NCI-H2029 treated with DMSO at 0.1 percent for 48 hours (cell line): ENCODE measurements around the gene C2CD3.

Source experiments
- DNase-seq: peaks from one replicate; lab custom pipeline; 2025; lab: John Stamatoyannopoulos, UW

C2CD3 gene, protein sequence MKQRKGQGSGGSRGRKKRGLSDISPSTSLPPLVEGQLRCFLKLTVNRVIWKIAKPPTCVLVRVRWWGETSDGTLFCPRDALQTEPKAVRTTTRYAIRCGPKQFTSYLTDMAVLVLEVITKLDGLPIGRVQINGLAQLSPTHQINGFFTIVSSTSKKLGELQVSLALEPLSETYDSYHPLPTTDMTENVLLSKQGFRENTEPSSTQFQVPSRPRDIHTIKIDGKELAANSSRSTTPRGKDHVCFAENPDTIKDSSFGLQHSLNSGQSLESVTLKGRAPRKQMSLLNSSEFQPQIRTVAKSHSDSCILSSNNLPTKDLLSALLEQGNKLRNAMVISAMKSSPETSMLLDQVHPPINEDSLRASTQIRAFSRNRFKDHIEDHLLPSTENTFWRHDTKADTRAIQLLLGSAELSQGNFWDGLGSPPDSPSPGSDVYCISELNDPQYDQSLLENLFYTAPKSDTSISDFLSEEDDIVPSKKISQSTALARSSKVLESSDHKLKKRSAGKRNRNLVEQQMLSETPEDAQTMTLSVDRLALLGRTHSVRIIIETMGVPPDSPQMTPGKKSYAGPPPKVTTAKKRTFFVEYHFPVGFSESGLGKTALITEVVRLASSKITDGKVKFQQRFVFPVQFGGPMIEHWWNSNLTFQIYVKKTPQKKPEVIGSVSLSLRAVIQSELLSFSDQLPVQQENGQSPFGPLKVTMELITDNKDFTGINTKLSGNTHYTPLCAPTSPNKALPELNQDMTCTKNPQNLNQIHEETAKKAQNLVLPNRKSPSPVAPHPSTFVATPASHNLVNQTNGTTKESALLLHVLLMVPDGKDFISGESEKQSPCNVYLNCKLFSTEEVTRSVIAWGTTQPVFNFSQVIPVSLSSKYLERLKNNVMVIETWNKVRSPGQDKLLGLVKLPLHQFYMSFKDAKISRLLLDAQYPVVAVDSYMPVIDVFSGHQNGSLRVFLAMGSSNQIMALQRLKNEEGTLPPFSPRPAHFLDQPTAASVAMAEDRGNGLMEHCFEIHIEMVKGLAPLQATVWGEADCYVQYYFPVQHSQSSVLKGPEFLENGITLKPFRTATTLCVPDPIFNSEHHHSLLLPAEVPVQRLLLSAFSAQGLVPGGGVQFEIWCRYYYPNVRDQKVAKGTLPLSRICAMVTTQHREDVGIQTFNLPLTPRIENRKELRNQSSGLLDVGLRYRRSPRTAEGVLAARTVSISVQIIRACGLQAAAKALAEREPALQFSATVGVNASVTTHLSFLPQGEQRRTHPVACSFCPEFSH (N-terminal part only)

DNA sequence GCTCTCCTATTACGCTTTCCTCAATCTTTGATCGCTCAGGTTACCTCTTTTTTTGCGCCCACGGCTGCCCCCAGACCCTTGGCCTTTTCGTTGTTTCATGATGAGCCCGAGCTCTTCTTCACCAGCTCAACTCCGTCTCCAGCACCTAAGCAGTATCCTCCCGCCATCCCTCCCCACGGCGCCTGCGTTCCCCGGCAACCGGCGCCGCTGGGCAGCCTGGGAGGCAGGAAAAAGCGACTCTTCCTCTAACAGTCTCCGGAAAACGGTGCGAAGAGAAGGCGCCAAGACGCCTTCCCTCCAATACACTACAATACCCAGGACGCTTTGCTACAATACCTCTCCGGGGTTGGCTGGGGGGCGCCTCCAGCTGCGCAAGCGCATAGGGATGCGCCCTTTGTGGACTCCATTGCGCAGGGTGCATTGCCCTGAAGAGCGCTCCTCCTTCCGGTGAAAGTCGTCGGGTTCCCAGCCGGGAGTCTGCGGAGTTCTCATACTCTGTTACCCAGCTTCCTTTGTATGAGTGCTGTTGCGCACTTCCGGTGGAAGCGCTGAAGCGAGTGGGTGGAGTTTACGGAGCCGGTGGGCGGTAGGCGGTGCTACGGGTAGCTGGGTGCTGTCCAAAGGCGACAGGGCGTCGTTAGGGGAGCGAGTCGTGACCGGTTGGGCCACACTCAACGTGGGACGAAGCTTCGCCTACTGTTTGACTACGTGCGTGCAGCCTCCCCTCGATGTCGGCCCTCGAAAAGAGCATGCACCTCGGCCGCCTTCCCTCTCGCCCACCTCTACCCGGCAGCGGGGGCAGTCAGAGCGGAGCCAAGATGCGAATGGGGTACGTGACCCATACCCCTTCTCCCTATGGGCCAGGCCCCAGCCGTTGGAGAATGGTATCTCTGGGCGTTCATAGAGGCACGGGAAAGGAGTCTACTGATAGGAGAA is at the start of gene C2CD3, which contains the start of gene PPME1:
TSS of gene C2CD3 (minus strand) at position 309 of the 936 bp plus-strand sequence. CDS start at position 99, 210 bp downstream.
TSS of gene PPME1 (plus strand) at position 596 of the 936 bp plus-strand sequence. CDS start at position 729, 133 bp downstream.
- peak; percentile 95 for DNase-seq

DNA sequence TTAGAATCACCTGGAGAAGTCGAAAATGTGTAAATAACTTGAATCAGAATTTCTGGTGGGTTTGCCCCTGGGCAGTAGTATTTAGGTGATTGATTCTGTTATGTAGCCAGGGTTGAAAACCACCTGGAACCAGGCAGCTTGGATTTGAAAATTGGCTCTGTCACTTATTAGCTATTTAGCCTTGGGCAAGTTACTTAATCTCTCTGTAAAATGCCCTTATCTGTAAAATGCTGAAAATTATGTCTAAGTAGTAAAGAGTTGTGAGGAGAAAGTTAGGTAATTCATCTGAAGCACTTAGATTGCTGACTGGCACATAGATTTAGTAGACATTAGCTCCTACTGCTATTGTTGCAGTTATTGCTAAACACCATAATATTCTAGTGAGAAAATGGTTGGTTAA is 49.6 kb upstream of the C2CD3 start:
- DNase-seq = no peak

DNA sequence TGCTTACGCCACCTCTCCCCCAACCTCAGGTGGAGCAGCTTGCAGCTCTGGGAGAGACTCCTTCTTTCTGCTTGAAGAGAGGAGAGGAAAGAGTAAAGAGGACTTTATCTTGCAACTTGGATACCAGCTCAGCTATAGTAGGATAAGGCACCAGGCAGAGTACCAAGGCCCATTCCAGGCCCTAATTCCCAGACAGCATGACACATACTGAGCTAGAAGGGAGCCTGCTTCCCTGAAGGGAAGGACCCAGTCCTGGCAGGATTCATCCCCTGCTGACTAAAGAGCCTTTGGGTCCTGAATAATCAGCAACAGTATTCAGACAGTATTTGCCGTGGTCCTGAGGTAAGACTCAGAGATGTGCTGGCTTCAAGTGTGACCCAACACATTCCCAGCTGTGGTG is 41.7 kb upstream of the C2CD3 start:
- DNase-seq = no peak

DNA sequence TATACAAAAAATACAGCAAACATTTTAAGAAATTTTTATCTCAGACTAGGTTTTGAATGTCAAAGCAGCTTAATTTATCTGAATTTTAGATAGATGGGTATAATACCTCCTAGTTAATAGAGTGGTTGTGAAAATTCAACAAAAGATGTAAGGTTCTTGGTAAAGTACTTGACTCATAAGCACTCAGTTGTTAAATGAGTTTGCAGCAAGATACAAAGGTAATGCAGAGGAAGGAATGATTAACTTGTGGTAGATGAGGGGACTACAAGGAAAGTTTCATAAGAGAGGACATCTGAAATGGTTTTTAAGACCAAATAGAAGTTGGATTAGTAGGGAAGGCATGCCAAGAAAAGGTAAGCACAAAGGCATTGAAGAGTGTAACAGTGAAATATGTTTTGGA is 37.7 kb upstream of the C2CD3 start:
- no peak for DNase-seq

DNA sequence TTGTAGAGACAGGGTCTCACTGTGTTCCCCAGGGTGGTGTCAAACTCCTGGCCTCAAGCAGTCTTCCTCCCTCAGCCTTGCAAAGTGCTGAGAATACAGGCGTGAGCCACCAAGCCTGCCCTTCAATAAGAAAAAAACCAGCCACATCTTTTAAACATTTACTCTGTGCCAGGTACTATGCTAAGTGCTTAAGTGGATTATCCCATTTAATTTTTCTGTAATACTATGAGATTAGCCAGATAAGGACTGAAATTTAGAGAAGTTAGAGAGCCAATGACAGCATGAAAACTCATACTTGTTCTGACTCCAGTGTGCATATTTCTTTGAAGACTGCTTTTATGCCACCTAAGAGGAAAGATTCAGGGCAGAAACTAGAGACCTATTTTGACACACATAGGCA is 35.9 kb upstream of the C2CD3 start:
- no peak for DNase-seq

DNA sequence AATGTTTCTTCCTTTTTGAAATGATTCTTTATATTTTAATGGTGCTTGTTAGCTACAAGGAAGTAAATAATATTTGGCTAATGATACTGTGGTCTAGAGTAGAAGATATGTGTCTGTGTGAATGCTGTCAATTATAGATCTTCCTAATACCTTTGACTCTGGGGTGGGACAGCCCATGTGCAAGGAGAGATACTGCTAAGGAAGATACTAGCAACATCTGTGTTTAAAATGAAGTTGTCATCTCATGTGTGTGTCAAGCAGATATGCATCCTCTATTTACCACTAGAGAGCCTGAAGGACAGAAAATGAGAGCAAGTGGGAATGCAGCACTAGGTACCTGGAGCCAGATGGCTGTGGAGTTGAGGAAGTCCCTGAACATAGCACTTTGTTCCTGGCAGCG is 34.4 kb upstream of the C2CD3 start:
- no peak for DNase-seq

DNA sequence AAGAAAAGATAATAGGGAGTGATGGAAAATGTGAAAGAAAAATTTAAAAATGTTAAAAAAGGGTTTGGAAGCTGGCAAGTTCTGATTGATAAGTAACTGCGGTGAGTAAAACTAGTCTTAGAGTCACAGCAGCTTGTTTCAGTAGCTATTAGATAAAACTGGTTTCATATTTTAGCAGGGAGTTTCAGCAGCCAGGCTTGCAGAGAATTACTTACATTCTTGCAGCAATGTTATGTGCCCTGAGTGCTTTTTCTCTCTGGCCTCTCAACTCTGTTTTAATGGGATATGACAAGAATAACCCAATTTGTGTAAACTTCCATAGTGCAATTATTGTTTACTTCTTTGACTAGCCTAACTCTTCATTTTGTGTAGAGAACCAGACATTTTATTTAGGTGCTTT is 33.9 kb upstream of the C2CD3 start:
- DNase-seq = no peak

DNA sequence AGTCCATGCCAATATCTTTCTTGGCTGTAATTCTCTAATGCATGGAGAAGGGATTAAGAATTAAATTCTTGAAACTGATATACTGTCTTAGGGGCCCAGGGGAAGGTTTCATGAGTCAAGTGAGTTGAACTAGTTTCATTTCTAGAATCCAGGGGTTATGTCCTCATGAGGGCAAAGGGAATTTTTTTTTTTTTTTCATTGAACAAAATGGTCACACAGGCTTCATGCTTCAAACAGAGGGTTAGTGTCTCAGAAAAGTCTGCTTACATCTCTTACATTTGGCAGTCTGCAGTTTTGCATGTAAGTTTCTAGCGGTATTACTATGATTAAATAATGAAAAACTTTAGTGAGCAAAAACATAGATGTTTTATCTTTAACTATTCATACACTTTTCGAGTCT is 33.2 kb upstream of the C2CD3 start:
- no peak for DNase-seq

DNA sequence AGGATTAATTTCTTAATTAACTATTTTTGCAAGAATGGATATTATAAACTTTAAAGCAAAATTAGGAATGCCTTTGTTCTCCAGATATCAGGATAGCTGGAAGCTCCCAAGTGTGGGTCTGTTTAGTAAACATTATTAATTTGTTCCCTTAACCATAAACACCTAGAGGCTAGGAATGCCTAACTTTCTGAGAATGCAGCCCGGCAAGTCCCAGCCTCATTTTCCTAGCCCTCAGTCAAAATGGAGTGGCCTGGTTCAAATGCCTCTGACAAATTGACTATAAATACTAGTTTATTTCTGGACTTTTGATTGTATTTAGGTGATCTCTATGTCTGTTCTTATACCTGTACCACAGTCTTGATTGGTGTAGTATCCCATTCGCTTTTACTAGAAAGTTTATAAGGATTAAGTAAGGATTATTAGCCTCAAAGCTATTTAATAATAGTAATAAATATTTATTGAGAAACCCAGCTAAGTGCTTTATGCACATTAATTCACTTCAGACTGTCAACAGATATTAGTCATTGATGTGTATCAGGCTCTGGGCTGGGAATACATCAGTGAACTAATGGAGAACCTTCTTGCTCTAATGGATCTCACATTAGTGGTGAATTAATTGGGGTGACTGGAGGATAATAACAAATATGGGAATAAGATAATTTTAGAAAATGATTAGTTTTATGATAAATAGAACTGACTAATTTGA is 26.1 kb upstream of the C2CD3 start:
- DNase-seq = no peak

DNA sequence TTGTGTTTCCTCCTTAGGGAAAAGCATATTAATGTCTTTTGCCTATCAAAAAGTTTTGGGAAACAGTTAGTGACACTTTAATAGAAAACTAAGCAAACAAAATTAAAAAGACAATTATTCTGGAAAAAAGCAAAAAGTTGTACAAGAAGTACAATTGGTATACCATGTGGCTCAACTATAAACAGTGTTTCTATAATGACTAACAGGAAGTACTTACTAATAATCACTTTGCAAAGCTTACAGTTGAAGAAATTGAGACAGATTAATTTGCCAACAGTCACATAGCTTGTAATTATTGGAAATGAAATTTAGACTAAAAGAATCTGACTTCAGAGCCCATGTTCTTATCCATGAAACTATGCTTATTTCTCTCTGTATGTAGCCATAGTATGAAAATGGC is 25.0 kb upstream of the C2CD3 start:
- DNase-seq = no peak

DNA sequence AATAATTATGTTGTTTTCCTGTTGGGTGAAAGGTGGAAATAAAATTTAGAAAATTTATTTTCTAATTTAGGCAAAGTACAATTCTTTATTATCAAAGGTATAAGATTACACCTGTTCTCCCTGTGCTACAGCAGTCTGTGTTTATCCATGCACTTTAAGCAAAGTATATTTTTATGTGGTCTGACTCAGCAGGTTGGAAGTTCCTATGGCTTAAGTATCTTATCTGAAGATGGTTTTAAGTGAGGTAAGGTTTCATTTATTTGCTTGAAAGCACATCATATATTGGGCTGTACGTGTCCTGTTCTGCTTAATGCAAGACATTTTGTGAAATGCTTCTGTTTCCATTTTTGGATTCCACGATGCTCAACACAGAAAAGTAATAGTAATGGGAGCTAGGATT is 14.9 kb upstream of the C2CD3 start:
- DNase-seq = no peak

DNA sequence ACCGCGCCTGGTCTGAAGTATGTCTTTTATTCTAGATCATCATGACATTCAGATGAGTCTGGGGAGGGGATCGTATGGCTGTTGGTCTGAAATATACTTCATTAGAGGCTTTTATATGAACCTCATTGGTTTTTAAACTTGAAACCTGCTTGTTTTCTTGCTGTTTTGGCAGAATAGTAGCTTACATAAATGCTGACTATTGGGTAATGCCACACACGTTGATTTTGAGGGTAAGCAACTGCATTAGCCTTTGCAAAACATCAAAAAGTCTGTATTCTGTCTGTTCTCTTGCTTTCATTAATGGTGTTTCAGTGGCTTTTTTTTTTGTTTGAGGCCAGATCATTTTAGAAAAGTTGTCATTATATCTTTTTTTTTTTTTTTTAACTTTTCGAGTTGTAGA is 14.5 kb upstream of the C2CD3 start:
- DNase-seq = no peak

DNA sequence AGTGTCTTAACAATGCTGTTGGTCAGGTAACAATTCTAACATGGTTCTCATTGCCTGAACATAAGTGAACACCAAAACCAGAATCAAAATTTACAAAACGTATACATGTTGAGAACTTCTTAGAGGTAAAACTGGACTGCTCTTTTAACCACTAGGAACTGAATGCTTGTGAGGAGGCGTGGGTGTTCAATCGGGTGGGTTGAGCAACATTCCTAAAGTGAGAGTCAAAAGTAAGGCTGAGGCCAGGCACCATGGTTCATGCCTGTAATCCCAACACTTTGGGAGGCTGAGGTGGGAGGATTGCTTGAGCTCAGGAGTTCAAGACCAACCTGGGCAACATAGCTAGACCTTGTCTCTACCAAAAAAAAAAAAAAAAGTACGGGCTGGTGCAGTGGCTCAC is 11.8 kb upstream of the C2CD3 start:
- DNase-seq = no peak

DNA sequence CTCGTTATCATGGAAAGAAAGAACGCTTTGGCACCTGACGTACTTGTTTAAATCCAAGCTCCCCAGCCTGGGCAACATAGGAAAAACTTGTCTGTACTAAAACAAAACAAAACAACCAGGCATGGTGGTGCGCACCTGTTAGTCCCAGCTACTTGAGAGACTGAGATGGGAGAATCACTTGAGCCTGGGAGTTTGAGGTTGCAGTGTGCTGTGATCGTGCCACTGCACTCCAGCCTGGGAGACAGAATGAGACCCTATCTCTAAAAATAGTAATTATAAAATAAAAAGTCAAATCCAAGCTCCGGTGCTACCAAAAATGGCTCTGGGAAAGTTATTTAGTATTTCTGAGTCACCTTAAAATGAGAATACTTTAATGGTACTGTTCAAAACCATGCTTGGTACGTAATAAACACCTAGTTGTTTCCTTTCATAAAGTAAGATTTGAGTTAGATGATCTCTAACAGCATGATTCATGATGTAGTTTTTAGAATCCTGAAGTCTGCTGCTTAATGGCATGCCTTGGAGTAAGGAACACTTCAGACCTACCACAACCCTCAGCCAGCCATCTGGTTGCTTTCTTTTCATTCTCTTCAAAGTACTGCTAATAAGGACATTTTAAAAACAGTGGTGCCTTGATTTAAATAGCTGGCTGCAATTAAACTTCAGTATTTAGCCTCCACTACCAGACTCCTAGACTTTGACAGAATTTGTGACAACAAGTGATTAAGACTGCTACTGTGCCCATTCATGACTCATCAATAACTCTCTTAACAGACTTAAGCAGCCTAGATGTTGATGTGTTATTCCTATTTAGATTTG is 8.6 kb upstream of the C2CD3 start:
- DNase-seq = no peak

DNA sequence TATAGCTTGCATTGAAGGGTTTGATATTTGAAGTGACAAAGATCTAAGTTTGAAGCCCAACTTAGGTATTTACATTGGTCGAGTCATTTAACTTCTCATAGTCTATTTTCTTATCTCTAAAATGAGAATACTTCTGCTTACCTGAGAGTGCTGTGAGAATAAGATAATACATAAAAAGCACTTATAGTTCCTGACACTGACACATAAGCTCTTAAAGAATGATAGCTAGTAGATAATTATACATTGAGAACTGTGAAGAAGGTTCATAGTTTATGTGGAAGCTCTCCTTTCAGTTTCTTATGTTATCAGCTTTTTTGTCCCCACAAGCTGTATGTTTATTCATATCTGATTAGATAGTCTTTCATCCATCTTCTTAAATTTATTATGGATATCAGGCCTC is 5.1 kb upstream of the C2CD3 start:
- DNase-seq = no peak

DNA sequence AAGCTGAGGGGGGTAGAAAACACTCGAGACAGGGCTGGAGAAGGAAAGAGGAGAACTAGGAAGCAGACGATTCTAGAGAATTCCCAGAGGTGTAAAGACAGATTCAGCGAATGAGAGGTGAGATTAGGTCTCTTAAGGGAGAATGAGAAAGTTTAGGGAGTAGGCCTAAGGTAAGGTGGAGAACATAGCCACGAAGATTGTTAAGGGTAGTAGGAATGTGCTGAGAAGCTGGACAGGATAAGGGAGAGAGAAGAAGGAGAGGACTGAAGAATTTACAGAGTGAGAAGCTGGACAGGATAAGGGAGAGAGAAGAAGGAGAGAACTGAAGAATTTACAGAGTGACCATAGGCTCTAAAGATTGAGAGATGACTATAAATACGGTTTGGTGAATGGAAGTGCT is 1.2 kb upstream of the C2CD3 start:
- DNase-seq = no peak

DNA sequence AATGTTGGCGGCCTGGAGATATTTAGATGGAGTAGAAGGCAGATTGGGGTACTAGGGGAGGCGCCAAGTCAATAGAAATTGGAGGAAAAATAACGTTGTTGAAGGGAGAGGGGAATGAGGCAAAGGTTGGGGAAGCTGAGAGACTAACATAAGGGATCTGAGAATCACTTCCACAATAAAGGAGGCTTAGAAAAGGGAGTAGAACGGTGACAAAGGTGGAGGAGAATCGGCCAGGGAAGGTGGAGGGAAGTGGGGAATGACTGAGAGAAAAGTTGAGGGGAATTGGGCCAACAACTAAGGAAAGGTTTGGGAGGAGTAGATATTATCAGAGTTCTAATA is 797 bp upstream of the C2CD3 start:
- no peak for DNase-seq

DNA sequence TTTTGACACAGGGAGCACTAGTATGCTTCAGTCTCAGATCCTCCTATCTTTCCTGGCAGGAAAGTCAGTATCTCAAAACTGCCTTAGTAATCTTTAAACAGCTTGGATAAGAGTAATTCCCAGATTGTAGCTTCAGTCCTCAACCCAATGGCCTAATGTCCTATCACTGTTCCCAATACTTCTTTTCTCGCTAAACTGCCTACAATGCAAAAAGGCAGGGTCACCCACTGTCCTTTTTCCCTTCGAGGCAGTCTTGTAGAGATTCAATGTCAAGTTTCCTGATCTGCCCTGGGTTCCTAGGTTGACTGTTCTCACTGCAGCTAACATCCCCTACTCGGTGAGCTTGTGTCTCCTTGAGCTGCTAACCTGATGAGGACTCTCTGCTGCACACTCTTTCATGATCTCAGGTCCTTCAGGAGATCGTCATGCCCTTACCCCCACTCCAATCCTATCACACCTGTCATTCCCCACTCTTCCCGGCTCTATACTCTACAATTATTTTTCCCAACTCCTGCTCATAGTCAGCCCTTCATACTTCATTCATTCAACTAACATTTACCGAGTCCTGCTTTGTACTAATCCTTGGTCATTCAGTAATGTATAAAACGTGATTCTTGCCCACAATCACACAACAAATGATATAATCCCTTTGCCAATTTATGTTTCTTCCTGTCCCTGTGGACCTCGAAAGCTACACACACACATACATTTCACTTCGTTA is 904 bp downstream of the C2CD3 start:
- DNase-seq = no peak

DNA sequence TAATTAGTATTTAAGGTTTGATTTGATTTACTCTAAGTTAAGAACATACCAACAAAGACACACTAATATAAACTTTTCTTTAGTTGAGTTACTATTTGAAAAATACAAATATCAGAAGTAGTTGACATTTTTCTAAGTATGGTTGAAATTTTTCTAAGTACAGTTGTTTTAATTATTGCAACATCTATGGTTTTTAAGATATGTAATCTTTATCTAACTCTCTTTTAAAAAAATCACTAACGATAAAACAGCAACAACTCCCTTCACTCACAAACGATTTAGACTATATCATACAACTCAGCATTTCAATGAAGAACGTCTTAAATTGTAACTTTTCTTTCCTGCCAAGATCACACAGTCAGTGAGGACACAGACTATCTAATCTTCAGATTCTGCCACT is 2.0 kb downstream of the C2CD3 start:
- DNase-seq = no peak
